Kidney (tissue), 14 donors: ENCODE measurements around the gene COLGALT1. TPM values are rescaled to one million over a fixed set of nuclear protein-coding genes. Genes with fewer than 3 reads are reported as not detected.
A peak's percentile ranks its signal among the peaks of the same experiment; 100 is the strongest.

Experiments
- DNase-seq, 5 donors: peaks; one replicate each; pipeline ENCODE4 v3.0.0-alpha.2; 2013 to 2020
- FAIRE-seq: peaks from 2 replicates; lab custom pipeline; 2012; peaks lifted over from hg19 to GRCh38; lab: Jason Lieb, UNC
- H3K27ac ChIP-seq, 2 donors: one replicate each; pipeline ENCODE4 v1.7.0; 2013; ENCODE audit warnings: low read depth in 2 of 2, low read length in 2 of 2, inconsistent platforms in 1 of 2
- H3K27me3 ChIP-seq: one replicate; pipeline ENCODE4 v1.7.1; 2013; ENCODE audit warnings: low read length, inconsistent platforms; ENCODE audit not compliant: control insufficient read depth, insufficient read depth
- H3K36me3 ChIP-seq, 3 donors: one replicate each; pipeline versions ENCODE4 v1.7.0 to v1.7.1; 2013; ENCODE audit warnings: low read length in 3 of 3, control low read depth in 1 of 3, inconsistent platforms in 1 of 3; ENCODE audit not compliant: insufficient read depth in 3 of 3, control insufficient read depth in 2 of 3
- H3K4me1 ChIP-seq, 3 donors: one replicate each; pipeline versions ENCODE4 v1.7.0 to v1.7.1; 2013; ENCODE audit warnings: low read length in 3 of 3, inconsistent platforms in 1 of 3, low read depth in 1 of 3; ENCODE audit not compliant: control insufficient read depth in 2 of 3, insufficient read depth in 2 of 3
- H3K4me3 ChIP-seq, 3 donors: one replicate each; pipeline versions ENCODE4 v1.7.0 to v1.8.1; 2013; ENCODE audit warnings: low read length in 3 of 3, control low read depth in 1 of 3, inconsistent platforms in 1 of 3
- H3K9ac ChIP-seq, 3 donors: one replicate each; pipeline versions ENCODE4 v1.7.0 to v1.7.1; 2013; ENCODE audit warnings: low read length in 3 of 3, control low read depth in 1 of 3, inconsistent platforms in 1 of 3
- H3K9me3 ChIP-seq, 3 donors: one replicate each; pipeline versions ENCODE4 v1.7.0 to v1.7.1; 2013; ENCODE audit warnings: low read length in 3 of 3, control low read depth in 1 of 3, inconsistent platforms in 1 of 3; ENCODE audit not compliant: control insufficient read depth in 2 of 3, insufficient read depth in 1 of 3
- intact Hi-C: fragments of 100-400 bp; cut with DNase I; formaldehyde crosslinking; loops from one replicate; pipeline ENCODE4 v1.11.1; 2022
- polyA plus RNA-seq: library from polyadenylated mRNA; stranded (reverse); fragments of 350-450 nt; fragmentation: Illumina TruSeq; extraction: RNeasy Lipid Tissue Mini Kit (QIAGEN cat#74804); gene quantifications from one replicate; pipeline ENCODE4 v1.2.3, GENCODE V29; 2014; ENCODE audit warnings: low read depth, low replicate concordance; ENCODE audit not compliant: insufficient read depth
- total RNA-seq: library from RNA; stranded (reverse); fragmentation: NEBNext Ultra II Directional; extraction: Animal tissue kit (Norgen Biotek cat#: 25700); gene quantifications from one replicate; pipeline ENCODE4 v1.2.1, GENCODE V29; 2021
- TF ChIP-seq, protein P1 (sequence below): IDR thresholded peaks from 3 replicates; pipeline ENCODE4 v1.5.1; 2012; ENCODE audit warnings: mild to moderate bottlenecking, moderate library complexity, borderline replicate concordance; ENCODE audit not compliant: insufficient read depth; ENCODE audit errors: extremely low read depth
- donor health status: control.
- donor health status: control.
- donor health status: control.
- donor health status: control.
- donor health status: control.
- donor health status: DM: yes; HTN: yes; CAD: no.
- donor health status: Normal renal cell carcinoma (clear cell type).

Gene COLGALT1
- total and polyA plus RNA-seq, 2 donors from 2014 or later = 23.6 to 66.2 TPM

- H3K9ac ChIP-seq = no peak overlapping the region
- no peaks in the 10 kb centered on the region for H3K4me1 ChIP-seq
- H3K9me3 ChIP-seq = peaks cover 0 to 11% (median 0%) of the 10 kb centered on the region in 3 donors
- no peaks in the 10 kb centered on the region for H3K27me3 ChIP-seq
- no peak overlapping the region for H3K4me3 ChIP-seq
- H3K36me3 ChIP-seq = no peaks in the 10 kb centered on the region
- FAIRE-seq (no peak), DNase-seq (peak in 1 of 5 donors; percentile 2)
- TF ChIP-seq, protein P1, sequence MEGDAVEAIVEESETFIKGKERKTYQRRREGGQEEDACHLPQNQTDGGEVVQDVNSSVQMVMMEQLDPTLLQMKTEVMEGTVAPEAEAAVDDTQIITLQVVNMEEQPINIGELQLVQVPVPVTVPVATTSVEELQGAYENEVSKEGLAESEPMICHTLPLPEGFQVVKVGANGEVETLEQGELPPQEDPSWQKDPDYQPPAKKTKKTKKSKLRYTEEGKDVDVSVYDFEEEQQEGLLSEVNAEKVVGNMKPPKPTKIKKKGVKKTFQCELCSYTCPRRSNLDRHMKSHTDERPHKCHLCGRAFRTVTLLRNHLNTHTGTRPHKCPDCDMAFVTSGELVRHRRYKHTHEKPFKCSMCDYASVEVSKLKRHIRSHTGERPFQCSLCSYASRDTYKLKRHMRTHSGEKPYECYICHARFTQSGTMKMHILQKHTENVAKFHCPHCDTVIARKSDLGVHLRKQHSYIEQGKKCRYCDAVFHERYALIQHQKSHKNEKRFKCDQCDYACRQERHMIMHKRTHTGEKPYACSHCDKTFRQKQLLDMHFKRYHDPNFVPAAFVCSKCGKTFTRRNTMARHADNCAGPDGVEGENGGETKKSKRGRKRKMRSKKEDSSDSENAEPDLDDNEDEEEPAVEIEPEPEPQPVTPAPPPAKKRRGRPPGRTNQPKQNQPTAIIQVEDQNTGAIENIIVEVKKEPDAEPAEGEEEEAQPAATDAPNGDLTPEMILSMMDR = no peak
- H3K27ac ChIP-seq = no peak overlapping the region
- intact Hi-C loops = no loop called here
Measured at GRCh38 chr19:17625980-17626379, 70.5 kb downstream of the COLGALT1 start.

GRCh38 chr19:17626456-17627015, 71.1 kb downstream of the COLGALT1 start:
- DNase-seq = peak in 1 of 5 donors; percentile 45

GRCh38 chr19:17627161-17627560, 71.7 kb downstream of the COLGALT1 start:
- FAIRE-seq (no peak), DNase-seq (peak in 1 of 5 donors; percentile 33)
- Histone ChIP-seq H3K27me3 (no peaks in the 10 kb centered on the region), H3K9ac (no peak overlapping the region), H3K36me3 (no peaks in the 10 kb centered on the region), H3K4me1 (no peaks in the 10 kb centered on the region), H3K27ac (no peak overlapping the region), H3K4me3 (no peak overlapping the region), H3K9me3 (peaks cover 0 to 1% (median 0%) of the 10 kb centered on the region in 3 donors)
- TF ChIP-seq, protein P1 = no peak
- intact Hi-C loops = no loop called here

More at GRCh38 chr19:17626456-17627015, 71.1 kb downstream of the COLGALT1 start:
- Histone ChIP-seq H3K36me3 (no peaks in the 10 kb centered on the region), H3K4me3 (no peak overlapping the region), H3K9me3 (peaks cover 0 to 8% (median 0%) of the 10 kb centered on the region in 3 donors), H3K27me3 (no peaks in the 10 kb centered on the region), H3K9ac (no peak overlapping the region), H3K27ac (no peak overlapping the region), H3K4me1 (no peaks in the 10 kb centered on the region)
- intact Hi-C loops = no loop called here
- FAIRE-seq = no peak
- TF ChIP-seq, protein P1 = no peak
